Epithelial cell of proximal tubule (primary cell): Measurements from ENCODE around the gene FADD. TPM values are rescaled to one million over a fixed set of nuclear protein-coding genes. Genes with fewer than 3 reads are reported as not detected.

Experiments used
- DNase-seq: peaks from one replicate; pipeline ENCODE4 v3.0.0-alpha.2; 2011; ENCODE audit warnings: low read depth
- H3K4me3 ChIP-seq: 2 replicates; pipeline ENCODE4 v1.5.1; 2011; ENCODE audit warnings: low read depth, mild to moderate bottlenecking, low read length
- total RNA-seq: library from RNA; depleted of rRNA; stranded (reverse); fragments of >200 nt; gene quantifications from 2 replicates; pipeline ENCODE4 v1.2.3, GENCODE V29; 2015
- TF ChIP-seq, protein P1 (sequence below): conservative IDR thresholded peaks from 2 replicates; pipeline ENCODE4 v1.5.1; 2012; ENCODE audit warnings: low read depth, mild to moderate bottlenecking, low read length

The FADD gene
- total RNA-seq, 1 donor from 2014 or later: 39.7 TPM

DNA sequence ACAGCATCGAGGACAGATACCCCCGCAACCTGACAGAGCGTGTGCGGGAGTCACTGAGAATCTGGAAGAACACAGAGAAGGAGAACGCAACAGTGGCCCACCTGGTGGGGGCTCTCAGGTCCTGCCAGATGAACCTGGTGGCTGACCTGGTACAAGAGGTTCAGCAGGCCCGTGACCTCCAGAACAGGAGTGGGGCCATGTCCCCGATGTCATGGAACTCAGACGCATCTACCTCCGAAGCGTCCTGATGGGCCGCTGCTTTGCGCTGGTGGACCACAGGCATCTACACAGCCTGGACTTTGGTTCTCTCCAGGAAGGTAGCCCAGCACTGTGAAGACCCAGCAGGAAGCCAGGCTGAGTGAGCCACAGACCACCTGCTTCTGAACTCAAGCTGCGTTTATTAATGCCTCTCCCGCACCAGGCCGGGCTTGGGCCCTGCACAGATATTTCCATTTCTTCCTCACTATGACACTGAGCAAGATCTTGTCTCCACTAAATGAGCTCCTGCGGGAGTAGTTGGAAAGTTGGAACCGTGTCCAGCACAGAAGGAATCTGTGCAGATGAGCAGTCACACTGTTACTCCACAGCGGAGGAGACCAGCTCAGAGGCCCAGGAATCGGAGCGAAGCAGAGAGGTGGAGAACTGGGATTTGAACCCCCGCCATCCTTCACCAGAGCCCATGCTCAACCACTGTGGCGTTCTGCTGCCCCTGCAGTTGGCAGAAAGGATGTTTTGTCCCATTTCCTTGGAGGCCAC lies 3.3 kb downstream of the FADD start:
- TF ChIP-seq, protein P1, sequence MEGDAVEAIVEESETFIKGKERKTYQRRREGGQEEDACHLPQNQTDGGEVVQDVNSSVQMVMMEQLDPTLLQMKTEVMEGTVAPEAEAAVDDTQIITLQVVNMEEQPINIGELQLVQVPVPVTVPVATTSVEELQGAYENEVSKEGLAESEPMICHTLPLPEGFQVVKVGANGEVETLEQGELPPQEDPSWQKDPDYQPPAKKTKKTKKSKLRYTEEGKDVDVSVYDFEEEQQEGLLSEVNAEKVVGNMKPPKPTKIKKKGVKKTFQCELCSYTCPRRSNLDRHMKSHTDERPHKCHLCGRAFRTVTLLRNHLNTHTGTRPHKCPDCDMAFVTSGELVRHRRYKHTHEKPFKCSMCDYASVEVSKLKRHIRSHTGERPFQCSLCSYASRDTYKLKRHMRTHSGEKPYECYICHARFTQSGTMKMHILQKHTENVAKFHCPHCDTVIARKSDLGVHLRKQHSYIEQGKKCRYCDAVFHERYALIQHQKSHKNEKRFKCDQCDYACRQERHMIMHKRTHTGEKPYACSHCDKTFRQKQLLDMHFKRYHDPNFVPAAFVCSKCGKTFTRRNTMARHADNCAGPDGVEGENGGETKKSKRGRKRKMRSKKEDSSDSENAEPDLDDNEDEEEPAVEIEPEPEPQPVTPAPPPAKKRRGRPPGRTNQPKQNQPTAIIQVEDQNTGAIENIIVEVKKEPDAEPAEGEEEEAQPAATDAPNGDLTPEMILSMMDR: no peak
- no peak overlapping the region for H3K4me3 ChIP-seq

DNA sequence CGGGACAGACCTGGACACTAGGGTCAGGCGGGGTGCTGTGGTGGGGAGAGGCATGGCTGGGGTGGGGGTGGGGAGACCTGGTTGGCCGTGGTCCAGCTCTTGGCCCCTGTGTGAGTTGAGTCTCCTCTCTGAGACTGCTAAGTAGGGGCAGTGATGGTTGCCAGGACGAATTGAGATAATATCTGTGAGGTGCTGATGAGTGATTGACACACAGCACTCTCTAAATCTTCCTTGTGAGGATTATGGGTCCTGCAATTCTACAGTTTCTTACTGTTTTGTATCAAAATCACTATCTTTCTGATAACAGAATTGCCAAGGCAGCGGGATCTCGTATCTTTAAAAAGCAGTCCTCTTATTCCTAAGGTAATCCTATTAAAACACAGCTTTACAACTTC lies 3.9 kb downstream of the FADD start:
- TF ChIP-seq, protein P1: no peak
- H3K4me3 ChIP-seq: no peak overlapping the region
- no peak for DNase-seq

More for the DNA sequence above, 3.3 kb downstream of the FADD start:
- no peak for DNase-seq

- H3K4me3 ChIP-seq: no peak overlapping the region
- TF ChIP-seq, protein P1: no peak
- DNase-seq: no peak
These were observed 4.5 kb downstream of the FADD start for GRCh38 chr11:70207531-70208131.

DNA sequence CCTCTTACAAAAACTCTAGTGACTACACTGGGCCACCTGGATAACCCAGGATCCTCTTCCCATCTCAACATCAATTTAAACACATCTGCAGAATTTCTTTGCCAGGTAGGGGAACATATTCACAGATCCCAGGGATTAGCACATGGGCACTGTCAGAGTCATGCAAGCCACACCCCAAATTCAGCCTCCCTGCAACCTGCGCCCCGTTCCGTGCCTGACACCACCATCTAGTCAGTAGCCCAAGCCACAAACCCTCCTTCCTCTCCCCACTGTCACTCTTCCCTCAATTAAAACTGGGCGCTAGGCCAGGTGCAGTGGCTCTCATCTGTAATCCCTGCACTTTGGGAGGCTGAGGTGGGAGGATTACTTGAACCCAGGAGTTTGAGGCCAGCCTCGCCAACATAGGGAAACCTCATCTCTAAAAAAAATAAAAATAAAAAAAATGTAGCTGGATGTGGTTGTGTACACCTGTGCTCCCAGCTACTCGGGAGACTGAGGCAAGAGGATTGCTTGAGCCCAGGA lies 6.4 kb downstream of the FADD start:
- TF ChIP-seq, protein P1: no peak
- no peak overlapping the region for H3K4me3 ChIP-seq
- DNase-seq: no peak

GRCh38 chr11:70210051-70210501 lies 7.0 kb downstream of the FADD start:
- no peak for DNase-seq
- TF ChIP-seq, protein P1: no peak
- no peak overlapping the region for H3K4me3 ChIP-seq

- TF ChIP-seq, protein P1: no peak
- no peak overlapping the region for H3K4me3 ChIP-seq
- no peak for DNase-seq
These were observed 7.4 kb downstream of the FADD start for GRCh38 chr11:70210530-70210929.
